ENCODE results near the gene TJP3. TPM values are rescaled to one million over a fixed set of nuclear protein-coding genes. Genes with fewer than 3 reads are reported as not detected.

TJP3 gene
- polyA plus RNA-seq, 6 donors from 2014 or later, result 1.2 to 3.8 (median 2.0) TPM; not detected in 1

DNA sequence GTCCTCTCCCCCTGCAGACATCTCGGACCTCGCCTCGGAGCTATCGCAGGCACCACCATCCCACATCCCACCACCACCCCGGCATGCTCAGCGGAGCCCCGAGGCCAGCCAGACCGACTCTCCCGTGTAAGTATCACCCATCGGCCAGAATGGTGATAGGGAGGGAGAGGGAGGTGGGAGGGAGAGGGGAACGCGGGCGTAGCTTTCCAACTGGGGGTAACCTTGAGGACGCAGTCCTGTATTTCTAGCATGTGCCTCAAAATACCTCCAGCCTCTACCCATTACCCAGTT lies 26.1 kb downstream of the TJP3 start:
- Mint-ChIP-seq H3K36me3 (peaks cover 0 to 7% of the 10 kb centered on the region in 2 donors), H3K9me3 (peaks cover 0 to 2% (median 0%) of the 10 kb centered on the region in 7 donors), H3K27ac (no peak overlapping the region), H3K4me3 (no peak overlapping the region), H3K27me3 (peaks cover 0 to 28% (median 19%) of the 10 kb centered on the region in 3 donors), H3K4me1 (peaks cover 0 to 10% (median 0%) of the 10 kb centered on the region in 3 donors)
- ATAC-seq (ENCODE audit: low read depth in 2 of 2) (no peak), DNase-seq (no peak)

DNA sequence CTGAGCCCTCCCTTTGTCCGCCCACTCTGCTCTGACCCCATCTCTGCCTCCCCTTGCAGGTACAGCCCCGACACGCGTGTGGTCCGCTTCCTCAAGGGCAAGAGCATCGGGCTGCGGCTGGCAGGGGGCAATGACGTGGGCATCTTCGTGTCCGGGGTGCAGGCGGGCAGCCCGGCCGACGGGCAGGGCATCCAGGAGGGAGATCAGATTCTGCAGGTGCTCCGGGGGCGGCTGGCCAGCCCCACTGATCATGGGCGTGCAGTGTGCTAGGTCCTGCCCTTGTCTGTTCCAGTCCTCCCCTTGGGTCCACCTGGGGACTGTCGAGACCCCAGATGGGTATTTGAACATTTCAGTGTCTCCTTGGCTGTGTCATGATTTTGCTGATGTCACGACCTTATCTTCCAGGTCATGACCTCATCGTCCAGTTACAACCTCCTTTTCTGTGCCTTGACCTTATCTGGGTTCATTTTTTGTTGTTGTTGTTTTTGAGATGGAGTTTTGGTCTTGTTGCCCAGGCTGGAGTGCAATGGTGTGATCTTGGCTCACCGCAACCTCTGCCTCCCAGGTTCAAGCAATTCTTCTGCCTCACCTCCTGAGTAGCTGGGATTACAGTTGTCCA lies 28.0 kb downstream of the TJP3 start:
- H3K27ac Mint-ChIP-seq, result peak overlapping the region in 1 of 6 donors; percentile 69
- H3K4me1 Mint-ChIP-seq, result peaks cover 0 to 7% (median 0%) of the 10 kb centered on the region in 3 donors
- ATAC-seq (ENCODE audit: low read depth in 2 of 2) (no peak), DNase-seq (no peak)
- H3K4me3 Mint-ChIP-seq, result peak overlapping the region in 1 of 8 donors; percentile 33
- H3K36me3 Mint-ChIP-seq, result peaks cover 0 to 7% of the 10 kb centered on the region in 2 donors
- H3K9me3 Mint-ChIP-seq, result peaks cover 0 to 2% (median 0%) of the 10 kb centered on the region in 7 donors
- peaks cover 0 to 28% (median 19%) of the 10 kb centered on the region in 3 donors for H3K27me3 Mint-ChIP-seq

DNA sequence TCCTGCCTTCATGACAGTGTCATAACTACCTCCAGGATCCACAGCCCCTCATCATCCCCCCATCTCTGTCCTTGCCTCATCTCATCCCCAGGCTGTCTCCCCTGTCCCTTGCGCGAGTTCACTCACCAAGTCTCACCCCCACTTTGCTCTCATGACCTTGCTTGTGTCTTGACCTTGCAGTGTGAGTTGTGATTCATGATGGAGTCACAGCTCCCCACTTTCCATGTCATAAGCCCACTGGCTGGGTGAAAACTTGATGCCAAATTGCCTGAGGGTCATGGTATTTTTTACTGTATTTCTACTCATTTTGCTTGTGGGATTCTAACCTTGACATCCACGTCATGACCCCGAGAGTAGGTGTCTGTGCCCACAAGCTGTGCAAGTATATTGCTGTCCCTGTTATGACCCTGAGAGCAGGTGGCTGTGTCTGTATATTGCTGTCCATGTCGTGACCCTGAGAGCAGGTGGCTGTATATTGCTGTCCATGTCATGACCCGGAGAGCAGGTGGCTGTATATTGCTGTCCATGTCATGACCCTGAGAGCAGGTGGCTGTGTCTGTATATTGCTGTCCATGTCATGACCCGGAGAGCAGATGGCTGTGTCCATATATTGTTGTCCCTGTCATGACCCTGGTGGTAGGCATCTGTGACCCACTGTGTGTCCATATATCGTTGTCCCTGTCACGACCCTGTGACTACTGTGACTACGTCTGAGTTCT lies 29.5 kb downstream of the TJP3 start:
- H3K4me3 Mint-ChIP-seq, result peak overlapping the region in 2 of 8 donors; percentile 4 to 73
- H3K4me1 Mint-ChIP-seq, result peaks cover 0 to 7% (median 0%) of the 10 kb centered on the region in 3 donors
- peaks cover 0 to 7% of the 10 kb centered on the region in 2 donors for H3K36me3 Mint-ChIP-seq
- H3K27ac Mint-ChIP-seq, result peak overlapping the region in 2 of 6 donors; percentile 24 to 43
- peaks cover 0 to 28% (median 19%) of the 10 kb centered on the region in 3 donors for H3K27me3 Mint-ChIP-seq
- DNase-seq, result no peak
- ATAC-seq (ENCODE audit: low read depth in 2 of 2), result no peak
- H3K9me3 Mint-ChIP-seq, result peaks cover 0 to 1% (median 0%) of the 10 kb centered on the region in 7 donors

DNA sequence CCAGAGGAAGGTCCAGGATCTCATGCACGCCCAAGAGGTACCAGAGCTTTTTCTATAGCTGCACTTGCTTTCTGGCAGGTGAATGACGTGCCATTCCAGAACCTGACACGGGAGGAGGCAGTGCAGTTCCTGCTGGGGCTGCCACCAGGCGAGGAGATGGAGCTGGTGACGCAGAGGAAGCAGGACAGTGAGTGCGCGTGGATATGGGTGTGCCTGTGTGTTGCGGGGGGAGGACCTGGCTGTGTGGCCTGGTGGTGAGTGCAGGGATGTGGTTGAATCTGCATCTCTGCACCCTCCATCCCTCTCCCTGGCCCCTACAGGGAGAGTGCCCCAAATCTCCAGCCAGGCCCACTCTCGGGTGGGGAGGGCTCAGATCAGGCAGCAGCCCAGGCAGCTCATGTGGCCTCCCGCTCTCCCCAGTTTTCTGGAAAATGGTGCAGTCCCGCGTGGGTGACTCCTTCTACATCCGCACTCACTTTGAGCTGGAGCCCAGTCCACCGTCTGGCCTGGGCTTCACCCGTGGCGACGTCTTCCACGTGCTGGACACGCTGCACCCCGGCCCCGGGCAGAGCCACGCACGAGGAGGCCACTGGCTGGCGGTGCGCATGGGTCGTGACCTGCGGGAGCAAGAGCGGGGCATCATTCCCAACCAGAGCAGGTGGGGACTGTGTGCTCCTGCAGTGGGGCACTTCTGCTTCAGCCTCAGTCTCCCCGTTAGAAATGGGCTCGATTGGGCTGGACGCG lies 30.5 kb downstream of the TJP3 start:
- DNase-seq (no peak), ATAC-seq (ENCODE audit: low read depth in 2 of 2) (no peak)
- no peak overlapping the region for H3K4me3 Mint-ChIP-seq
- peaks cover 0 to 2% (median 0%) of the 10 kb centered on the region in 7 donors for H3K9me3 Mint-ChIP-seq
- H3K36me3 Mint-ChIP-seq, result peaks cover 0 to 7% of the 10 kb centered on the region in 2 donors
- H3K4me1 Mint-ChIP-seq, result peaks cover 0 to 4% (median 0%) of the 10 kb centered on the region in 3 donors
- peaks cover 0 to 28% (median 19%) of the 10 kb centered on the region in 3 donors for H3K27me3 Mint-ChIP-seq
- H3K27ac Mint-ChIP-seq, result no peak overlapping the region

DNA sequence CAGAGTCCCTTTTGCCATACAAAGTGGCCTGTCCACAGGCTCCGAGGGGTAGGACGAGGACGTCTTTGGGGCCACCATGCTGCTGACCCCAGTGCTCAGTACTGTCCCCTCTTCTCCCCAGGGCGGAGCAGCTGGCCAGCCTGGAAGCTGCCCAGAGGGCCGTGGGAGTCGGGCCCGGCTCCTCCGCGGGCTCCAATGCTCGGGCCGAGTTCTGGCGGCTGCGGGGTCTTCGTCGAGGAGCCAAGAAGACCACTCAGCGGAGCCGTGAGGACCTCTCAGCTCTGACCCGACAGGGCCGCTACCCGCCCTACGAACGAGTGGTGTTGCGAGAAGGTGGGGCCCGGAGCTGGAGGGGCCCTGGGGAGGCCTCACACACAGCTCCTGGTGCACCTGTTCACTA lies 32.2 kb downstream of the TJP3 start:
- H3K9me3 Mint-ChIP-seq, result peaks cover 0 to 2% (median 0%) of the 10 kb centered on the region in 7 donors
- ATAC-seq (ENCODE audit: low read depth in 2 of 2) (no peak), DNase-seq (no peak)
- H3K36me3 Mint-ChIP-seq, result peaks cover 0 to 7% of the 10 kb centered on the region in 2 donors
- H3K27ac Mint-ChIP-seq, result no peak overlapping the region
- no peak overlapping the region for H3K4me3 Mint-ChIP-seq
- H3K27me3 Mint-ChIP-seq, result peaks cover 0 to 28% (median 18%) of the 10 kb centered on the region in 3 donors
- H3K4me1 Mint-ChIP-seq, result peaks cover 0 to 3% (median 0%) of the 10 kb centered on the region in 3 donors

DNA sequence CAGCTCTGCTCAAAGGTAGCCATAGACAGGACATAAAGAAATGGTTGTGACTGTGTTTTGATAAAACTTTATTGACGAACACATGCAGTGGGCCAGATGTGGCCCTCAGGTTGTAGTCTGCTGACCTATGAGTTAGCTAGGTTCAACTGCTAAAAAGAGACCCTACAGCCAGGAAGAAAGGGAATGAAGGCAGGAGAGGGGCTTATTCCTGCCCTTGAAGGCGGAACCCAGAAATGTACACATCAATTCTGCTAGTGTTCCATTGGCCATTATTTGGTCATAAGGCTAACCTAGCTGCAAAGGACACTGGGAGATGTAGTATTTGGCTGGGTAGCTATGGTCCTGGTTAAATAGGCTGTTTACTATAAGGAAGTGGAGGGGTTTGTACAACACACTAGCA lies 35.3 kb downstream of the TJP3 start:
- ATAC-seq (ENCODE audit: low read depth in 2 of 2) (no peak), DNase-seq (no peak)
- H3K4me1 Mint-ChIP-seq, result no peaks in the 10 kb centered on the region
- H3K9me3 Mint-ChIP-seq, result peaks cover 0 to 2% (median 0%) of the 10 kb centered on the region in 7 donors
- no peak overlapping the region for H3K4me3 Mint-ChIP-seq
- no peaks in the 10 kb centered on the region for H3K36me3 Mint-ChIP-seq
- peaks cover 0 to 5% (median 0%) of the 10 kb centered on the region in 3 donors for H3K27me3 Mint-ChIP-seq
- no peak overlapping the region for H3K27ac Mint-ChIP-seq

DNA sequence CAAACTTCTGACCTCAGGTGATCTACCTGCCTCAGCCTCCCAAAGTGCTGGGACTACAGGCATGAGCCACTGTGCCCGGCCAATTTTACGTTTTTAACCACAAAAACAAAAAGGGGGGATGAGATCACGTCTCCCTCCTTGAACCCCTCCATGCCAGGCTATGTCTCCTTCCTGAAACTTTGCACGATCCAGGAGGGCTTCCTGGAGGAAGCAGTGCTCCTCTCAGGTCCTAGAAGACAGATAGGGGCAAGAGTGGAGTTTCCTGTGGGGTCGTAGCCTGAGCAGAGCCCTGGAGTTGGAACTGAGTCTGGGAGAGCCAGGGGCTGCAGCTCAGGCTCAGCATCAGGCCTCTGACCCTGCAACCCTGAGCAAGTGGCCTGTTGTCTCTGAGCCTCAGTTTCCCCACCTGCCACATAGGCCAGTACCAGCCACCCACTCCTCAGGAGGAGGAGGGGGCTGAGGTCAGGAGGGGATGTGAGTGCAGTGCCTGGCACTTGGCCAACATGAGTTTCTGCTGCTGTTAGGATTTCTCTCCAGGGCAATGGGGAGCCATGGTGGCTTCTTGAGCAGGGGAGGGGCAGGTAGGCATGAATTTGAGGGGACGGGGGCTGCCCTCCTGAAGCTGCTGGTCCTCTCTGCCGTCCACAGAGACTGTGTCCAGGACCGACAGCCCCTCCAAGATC lies 37.3 kb downstream of the TJP3 start:
- H3K4me1 Mint-ChIP-seq, result no peaks in the 10 kb centered on the region
- ATAC-seq (ENCODE audit: low read depth in 2 of 2) (no peak), DNase-seq (no peak)
- H3K27me3 Mint-ChIP-seq, result no peaks in the 10 kb centered on the region
- no peak overlapping the region for H3K4me3 Mint-ChIP-seq
- H3K27ac Mint-ChIP-seq, result no peak overlapping the region
- peaks cover 0 to 10% of the 10 kb centered on the region in 2 donors for H3K36me3 Mint-ChIP-seq
- peaks cover 0 to 2% (median 0%) of the 10 kb centered on the region in 7 donors for H3K9me3 Mint-ChIP-seq

DNA sequence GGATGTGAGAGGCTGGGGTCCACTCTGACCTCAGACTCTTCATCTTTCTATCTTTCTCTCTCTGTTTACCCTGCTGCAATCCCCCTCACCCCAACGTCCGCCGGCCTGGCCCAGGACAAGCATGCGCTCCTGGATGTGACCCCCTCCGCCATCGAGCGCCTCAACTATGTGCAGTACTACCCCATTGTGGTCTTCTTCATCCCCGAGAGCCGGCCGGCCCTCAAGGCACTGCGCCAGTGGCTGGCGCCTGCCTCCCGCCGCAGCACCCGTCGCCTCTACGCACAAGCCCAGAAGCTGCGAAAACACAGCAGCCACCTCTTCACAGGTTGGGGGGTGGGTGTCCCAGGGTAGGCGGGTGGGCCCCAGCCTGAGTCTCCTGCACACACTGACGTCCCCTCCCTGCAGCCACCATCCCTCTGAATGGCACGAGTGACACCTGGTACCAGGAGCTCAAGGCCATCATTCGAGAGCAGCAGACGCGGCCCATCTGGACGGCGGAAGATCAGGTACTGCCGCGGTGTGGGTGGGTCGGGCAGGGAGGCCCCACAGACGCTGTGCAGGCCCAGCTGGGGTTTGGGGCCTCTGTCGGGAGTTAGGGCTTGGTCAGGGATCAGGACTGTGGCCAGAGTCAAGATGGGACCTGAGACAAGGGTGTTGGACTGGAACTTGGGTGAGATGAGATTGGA lies 38.3 kb downstream of the TJP3 start:
- Mint-ChIP-seq H3K36me3 (peaks cover 0 to 14% of the 10 kb centered on the region in 2 donors), H3K4me1 (no peaks in the 10 kb centered on the region), H3K9me3 (peaks cover 0 to 2% (median 0%) of the 10 kb centered on the region in 7 donors), H3K4me3 (no peak overlapping the region), H3K27ac (peak overlapping the region in 1 of 6 donors; percentile 9), H3K27me3 (no peaks in the 10 kb centered on the region)
- DNase-seq (no peak), ATAC-seq (ENCODE audit: low read depth in 2 of 2) (no peak)

DNA sequence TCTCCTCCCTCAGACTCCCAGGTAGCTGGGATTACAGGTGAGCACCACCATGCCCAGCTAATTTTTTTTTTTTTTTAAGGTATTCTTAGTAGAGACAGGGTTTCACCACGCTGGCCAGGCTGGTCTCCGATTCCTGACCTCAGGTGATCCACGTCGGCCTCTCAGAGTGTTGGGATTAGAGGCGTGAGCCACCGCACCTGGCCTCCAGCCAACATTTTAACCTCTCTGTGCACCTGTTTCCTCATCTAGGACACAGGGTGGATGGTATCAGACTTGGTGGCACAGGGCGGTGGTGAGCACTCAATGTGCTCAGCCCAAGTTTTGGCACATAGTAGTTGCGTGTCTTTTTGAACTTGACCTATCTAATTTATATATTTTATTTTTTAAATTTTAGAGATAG lies 40.8 kb downstream of the TJP3 start:
- Mint-ChIP-seq H3K27me3 (no peaks in the 10 kb centered on the region), H3K9me3 (no peaks in the 10 kb centered on the region), H3K27ac (no peak overlapping the region), H3K4me3 (no peak overlapping the region), H3K36me3 (peaks cover 0 to 14% of the 10 kb centered on the region in 2 donors), H3K4me1 (no peaks in the 10 kb centered on the region)
- ATAC-seq (ENCODE audit: low read depth in 2 of 2), result no peak
- no peak for DNase-seq

DNA sequence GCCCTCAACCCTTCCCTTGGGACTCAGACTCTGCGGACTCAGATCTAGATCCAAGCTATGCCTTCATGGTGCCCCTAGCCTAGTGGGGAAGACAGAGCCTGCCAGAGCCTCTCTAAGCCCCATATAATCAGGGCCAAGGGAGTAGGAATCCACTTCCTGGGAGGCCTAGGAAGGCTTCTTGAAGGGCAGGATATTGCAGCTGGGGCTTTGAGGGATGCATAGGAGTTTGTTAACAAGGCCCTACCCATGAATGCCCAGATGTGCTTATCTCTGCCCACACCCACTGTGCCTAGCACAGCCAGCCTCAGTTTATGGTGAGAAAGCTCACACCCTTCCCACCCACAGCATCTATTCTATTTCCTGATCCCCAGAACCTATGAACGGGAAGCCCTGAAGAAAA lies 42.0 kb downstream of the TJP3 start:
- H3K9me3 Mint-ChIP-seq, result no peaks in the 10 kb centered on the region
- no peak for DNase-seq
- no peak for ATAC-seq (ENCODE audit: low read depth in 2 of 2)
- H3K27me3 Mint-ChIP-seq, result no peaks in the 10 kb centered on the region
- no peak overlapping the region for H3K27ac Mint-ChIP-seq
- H3K4me1 Mint-ChIP-seq, result peaks cover 5 to 7% (median 6%) of the 10 kb centered on the region in 3 donors
- H3K36me3 Mint-ChIP-seq, result peaks cover 0 to 14% of the 10 kb centered on the region in 2 donors
- peak overlapping the region in 1 of 8 donors; percentile 1 for H3K4me3 Mint-ChIP-seq

DNA sequence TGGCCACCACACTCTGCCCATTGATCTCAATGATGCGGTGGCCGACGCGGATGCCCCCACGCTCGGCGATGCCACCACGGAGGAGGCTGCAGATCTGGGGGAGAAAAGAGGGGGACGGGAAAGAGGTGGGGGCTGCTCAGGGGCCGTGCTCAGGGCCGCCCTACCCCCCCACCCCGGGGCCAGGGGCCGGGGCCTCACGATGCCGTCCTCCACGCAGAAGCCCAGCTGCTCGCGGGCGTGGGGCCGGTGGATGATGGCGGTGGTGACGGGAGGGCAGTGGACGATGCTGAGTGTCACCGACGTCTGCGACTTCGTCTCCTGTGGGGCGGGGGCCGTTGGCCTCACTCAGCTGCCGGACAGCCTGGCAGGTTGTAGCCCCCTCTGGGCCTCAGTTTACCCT lies 43.1 kb downstream of the TJP3 start:
- Mint-ChIP-seq H3K36me3 (peaks cover 0 to 14% of the 10 kb centered on the region in 2 donors), H3K4me3 (no peak overlapping the region), H3K4me1 (peaks cover 10 to 15% (median 14%) of the 10 kb centered on the region in 3 donors)

DNA sequence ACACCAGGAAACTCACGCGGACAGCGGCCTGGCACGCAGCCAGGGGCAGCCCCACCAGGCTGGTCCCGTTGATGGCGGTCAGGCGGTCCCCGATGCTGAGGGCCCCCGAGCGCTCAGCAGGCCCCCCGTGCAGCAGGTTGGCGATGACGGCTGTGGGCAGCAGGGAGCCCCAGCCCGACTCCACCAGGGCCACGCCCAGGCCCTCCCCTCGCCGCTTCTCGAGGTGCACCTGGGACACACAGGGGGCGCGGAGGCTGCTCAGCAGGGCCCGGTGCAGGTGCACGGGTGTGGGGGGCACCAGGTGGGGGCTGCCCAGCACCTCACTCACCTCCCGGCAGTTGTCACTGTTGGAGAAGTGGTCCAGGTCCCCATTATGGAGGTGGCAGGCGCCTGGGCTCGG lies 44.3 kb downstream of the TJP3 start:
- Mint-ChIP-seq H3K4me3 (no peak overlapping the region), H3K9me3 (no peaks in the 10 kb centered on the region), H3K27me3 (no peaks in the 10 kb centered on the region), H3K27ac (no peak overlapping the region), H3K4me1 (peaks cover 10 to 15% (median 14%) of the 10 kb centered on the region in 3 donors), H3K36me3 (peaks cover 0 to 14% of the 10 kb centered on the region in 2 donors)
- DNase-seq (no peak), ATAC-seq (ENCODE audit: low read depth in 2 of 2) (no peak)

More for the DNA sequence above, 43.1 kb downstream of the TJP3 start:
- Mint-ChIP-seq H3K27me3 (no peaks in the 10 kb centered on the region), H3K9me3 (no peaks in the 10 kb centered on the region), H3K27ac (no peak overlapping the region)
- ATAC-seq (ENCODE audit: low read depth in 2 of 2) (no peak), DNase-seq (no peak)

Data from naive B cell (primary cell).